ENCODE measurements around the gene DNAJB7.
"Not testable (repeated sequence)": the region's sequence is repeated elsewhere in the genome, so short reads cannot be mapped to it uniquely, and the experiment has no call there.

DNAJB7 gene

DNA sequence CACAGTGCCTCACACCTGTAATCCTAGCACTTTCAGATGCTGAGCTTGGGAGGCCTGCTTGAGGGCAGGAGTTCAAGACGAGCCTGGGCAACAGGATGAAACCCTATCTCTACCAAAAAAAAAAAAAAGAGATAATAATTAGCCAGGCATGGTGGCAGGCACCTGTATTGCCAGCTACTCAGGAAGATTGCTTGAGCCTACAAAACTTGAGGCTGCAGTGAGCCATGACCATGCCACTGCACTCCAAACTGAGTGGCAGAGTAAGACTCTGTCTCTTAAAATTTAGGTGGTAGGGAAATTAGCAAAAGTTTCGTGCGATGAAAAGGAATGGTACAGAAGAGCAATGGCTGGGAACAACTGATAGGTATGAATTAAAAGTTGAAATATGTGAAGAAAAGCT, 23.4 kb downstream of the DNAJB7 start:
- no peak for DNase-seq

GRCh38 chr22:40834619-40835018, 27.3 kb downstream of the DNAJB7 start:
- no peak for DNase-seq

DNA sequence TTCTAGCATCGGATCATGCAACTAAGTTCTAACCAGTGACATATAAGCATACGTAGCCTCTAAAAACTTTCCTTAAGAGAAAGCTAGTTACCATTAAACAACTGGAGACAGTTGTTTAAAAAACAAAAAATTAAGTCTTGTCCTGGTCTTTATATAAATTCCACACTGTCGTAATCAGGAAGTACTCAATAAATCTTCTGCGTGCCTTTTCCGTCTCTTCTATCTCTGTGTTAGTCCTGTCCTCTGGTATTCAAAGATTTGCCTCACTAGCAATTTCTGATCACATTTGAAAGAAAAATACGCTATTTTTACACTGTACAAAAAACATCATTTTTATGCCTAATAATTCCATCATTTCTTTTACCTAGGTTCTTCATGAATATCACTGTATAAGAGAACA, 32.8 kb downstream of the DNAJB7 start:
- DNase-seq, result no peak

- DNase-seq, result no peak
Observed at GRCh38 chr22:40826984-40827741, 34.8 kb downstream of the DNAJB7 start.

- DNase-seq, result not testable (repeated sequence)
Observed at GRCh38 chr22:40826292-40826691, 35.6 kb downstream of the DNAJB7 start.

- no peak for DNase-seq
Observed at GRCh38 chr22:40823426-40823825, 38.5 kb downstream of the DNAJB7 start.

DNA sequence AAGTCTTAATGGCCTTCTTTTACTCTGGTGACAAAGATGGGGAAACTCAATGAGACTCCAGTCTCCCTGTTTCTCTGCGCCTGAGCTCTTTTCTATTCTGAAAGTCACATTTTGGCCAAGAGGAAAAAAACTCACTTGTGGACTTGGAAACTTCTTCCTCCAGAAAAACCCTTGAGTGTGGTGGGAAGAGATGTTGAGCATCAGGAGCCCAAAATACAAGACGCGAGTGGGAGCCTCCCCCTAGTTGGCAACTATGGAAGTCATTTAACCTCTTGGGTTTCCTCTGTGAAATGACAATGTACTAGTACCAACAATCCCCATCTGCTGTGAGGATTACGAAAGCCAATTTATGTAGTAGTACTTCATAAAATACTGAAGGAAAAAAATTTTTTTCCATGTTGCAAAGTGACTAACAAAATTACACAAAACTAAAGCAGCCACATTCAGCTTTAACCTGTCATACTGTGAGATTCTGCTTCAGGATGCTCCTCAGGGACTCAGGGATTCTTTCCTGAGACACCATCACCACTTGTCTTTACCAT, 42.2 kb downstream of the DNAJB7 start:
- DNase-seq, result no peak

GRCh38 chr22:40818747-40819598, 42.9 kb downstream of the DNAJB7 start, which contains the start of gene SLC25A17:
SLC25A17 (minus strand) TSS chr22:40819346; CDS start chr22:40819248, 98 bp downstream.
- peak; percentile 74 for DNase-seq

- no peak for DNase-seq
Observed at GRCh38 chr22:40818192-40818746, 43.6 kb downstream of the DNAJB7 start.

DNA sequence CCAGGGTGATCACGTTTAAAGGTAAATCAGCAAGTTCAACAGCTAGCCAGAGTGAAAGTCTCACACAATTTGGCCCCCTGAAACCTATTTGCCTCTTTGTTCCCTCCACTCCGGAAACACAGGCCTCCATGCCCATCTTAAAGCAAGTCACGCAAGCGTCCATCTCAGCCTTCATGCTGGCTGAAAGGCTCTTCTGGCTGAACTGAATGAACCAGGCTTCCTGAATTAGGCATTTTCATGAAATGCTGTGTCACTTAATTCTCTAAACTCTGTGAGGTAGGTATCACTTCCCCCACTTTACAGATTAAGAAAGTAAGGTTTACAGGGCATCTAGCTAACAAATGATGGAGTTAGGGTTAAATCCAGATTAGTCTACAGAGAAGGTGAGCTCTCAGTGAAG, 44.2 kb downstream of the DNAJB7 start:
- no peak for DNase-seq

GRCh38 chr22:40813912-40814315, 48.0 kb downstream of the DNAJB7 start:
- DNase-seq, result no peak

Measured in NCI-H2107 (cell line).